BLaER1 treated with 17β-estradiol and CSF1 and Interleukin-3, amounts not matched to agents 10 nM and 100 nM (cell line): ENCODE data around the gene RASD2.
A peak's percentile ranks its signal among the peaks of the same experiment; 100 is the strongest.

Experiments
- H3K27ac ChIP-seq, 11 experiments: shearing (Covaris generic); formaldehyde crosslinking; 2 replicates each; pipeline ENCODE4 v1.8.1; 2022
- H3K27me3 ChIP-seq, 11 experiments: shearing (Covaris generic); formaldehyde crosslinking; 2 replicates each; pipeline ENCODE4 v1.8.1; 2022
- H3K36me3 ChIP-seq, 11 experiments: shearing (Covaris generic); formaldehyde crosslinking; 2 replicates each; pipeline ENCODE4 v1.8.1; 2022
- H3K4me1 ChIP-seq, 10 experiments: shearing (Covaris generic); formaldehyde crosslinking; 2 replicates each; pipeline ENCODE4 v1.8.1; 2022
- H3K4me2 ChIP-seq, 11 experiments: shearing (Covaris generic); formaldehyde crosslinking; 2 replicates each; pipeline ENCODE4 v1.8.1; 2022
- H3K4me3 ChIP-seq, 10 experiments: shearing (Covaris generic); formaldehyde crosslinking; 2 replicates each; pipeline ENCODE4 v1.8.1; 2022
- H3K9ac ChIP-seq, 11 experiments: shearing (Covaris generic); formaldehyde crosslinking; 2 replicates each; pipeline ENCODE4 v1.8.1; 2022
- H3K9me3 ChIP-seq, 11 experiments: shearing (Covaris generic); formaldehyde crosslinking; replicated peaks in 1 of 11; 2 replicates each; pipeline ENCODE4 v1.8.1; 2022
- H4K20me1 ChIP-seq, 11 experiments: shearing (Covaris generic); formaldehyde crosslinking; 2 replicates each; pipeline ENCODE4 v1.8.1; 2022
- Cebpa-rat ChIP-seq, 11 experiments: shearing (Covaris generic); IDR thresholded peaks; 2 replicates each; pipeline ENCODE4 v1.8.1; 2022

Gene RASD2

DNA sequence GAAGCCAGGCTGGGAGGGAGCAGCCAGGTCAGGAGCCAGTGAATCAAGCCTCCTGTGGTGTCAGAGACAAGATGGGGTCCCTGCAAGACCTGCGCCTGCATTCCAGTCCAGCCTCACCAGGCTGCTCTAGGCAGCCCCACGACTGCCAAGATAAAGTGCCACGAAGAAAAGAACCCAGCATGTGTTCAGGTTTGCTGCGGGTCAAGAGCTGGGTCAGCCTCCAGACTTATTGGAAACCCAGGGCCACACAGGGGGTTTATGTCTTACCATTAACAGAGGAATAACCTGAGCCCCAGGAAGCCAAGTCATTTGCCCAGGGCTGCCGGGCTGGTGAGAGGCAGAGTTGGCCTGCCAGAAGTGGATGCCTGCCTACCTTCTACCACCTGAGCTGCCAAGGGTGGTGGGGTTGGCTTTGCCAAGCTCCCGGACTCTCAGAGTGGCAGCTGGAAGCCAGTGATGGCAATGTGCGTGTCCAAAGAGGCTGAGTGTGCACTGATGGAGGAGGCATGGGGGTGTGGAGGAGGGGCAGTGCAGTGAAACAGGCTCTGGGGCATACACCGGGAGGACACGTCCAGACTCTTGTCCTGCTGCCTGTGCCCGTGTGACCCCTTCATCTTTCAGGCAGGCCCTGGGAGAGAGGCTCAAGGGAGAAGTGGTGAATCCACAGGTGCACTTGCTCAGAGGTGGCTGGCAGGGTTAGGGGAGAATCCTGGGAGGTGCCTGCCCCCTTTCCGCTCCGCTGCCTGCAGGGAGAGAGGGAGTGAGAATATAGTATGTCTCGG is 1.7 kb downstream of the RASD2 start:
- Histone ChIP-seq H3K9ac (no peak overlapping the region), H3K9me3 (no peaks in the 10 kb centered on the region), H3K27me3 (peaks cover 27 to 48% (median 33%) of the 10 kb centered on the region in 11 experiments), H4K20me1 (peaks cover 0 to 41% (median 5%) of the 10 kb centered on the region in 11 experiments; a peak in 12 of 22 replicates), H3K4me3 (no peak overlapping the region), H3K4me2 (peak overlapping the region in 8 of 11 experiments; percentile 42 to 96 (median 65); a peak in 15 of 22 replicates), H3K36me3 (no peaks in the 10 kb centered on the region), H3K4me1 (peaks cover 11 to 68% (median 54%) of the 10 kb centered on the region in 10 experiments), H3K27ac (no peak overlapping the region)
- TF ChIP-seq Cebpa-rat (IDR thresholded peaks at IDR 0.05), result no peak

DNA sequence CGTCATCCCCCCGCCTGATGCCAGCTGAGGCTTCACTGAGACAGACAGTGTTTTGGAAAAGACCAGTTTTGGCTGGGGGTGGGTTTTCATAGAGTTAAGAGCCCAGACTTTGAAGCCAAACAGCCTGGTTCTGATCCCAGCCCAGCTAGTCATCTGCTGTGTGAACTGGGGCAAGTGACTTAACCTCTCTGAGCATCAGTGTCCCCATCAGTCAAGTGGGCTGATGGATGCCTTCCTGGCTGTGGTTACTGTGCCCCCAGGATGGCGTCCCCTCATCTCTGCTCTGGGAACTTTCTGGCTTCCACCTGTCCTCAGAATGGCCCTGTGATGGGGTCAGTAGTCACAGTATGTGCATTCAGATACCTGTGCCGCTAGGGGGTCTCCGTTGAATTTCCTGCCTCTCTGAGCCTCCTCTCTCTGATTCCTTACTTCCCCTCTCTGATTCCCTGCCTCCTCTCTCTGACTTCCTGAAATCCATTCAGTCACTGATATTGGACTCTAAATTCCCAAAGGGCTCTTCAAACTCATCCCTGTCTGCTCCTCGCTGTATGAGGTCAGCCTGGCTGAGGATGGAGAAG is 2.4 kb downstream of the RASD2 start:
- peaks cover 8 to 66% (median 51%) of the 10 kb centered on the region in 10 experiments; a peak in 19 of 20 replicates for H3K4me1 ChIP-seq
- no peaks in the 10 kb centered on the region for H3K36me3 ChIP-seq
- TF ChIP-seq Cebpa-rat (IDR thresholded peaks at IDR 0.05), result no peak
- H4K20me1 ChIP-seq, result peaks cover 0 to 41% (median 5%) of the 10 kb centered on the region in 11 experiments; a peak in 12 of 22 replicates
- H3K9ac ChIP-seq, result no peak overlapping the region
- no peaks in the 10 kb centered on the region for H3K9me3 ChIP-seq
- peak overlapping the region in 8 of 11 experiments; percentile 42 to 96 (median 65); a peak in 16 of 22 replicates for H3K4me2 ChIP-seq
- H3K27ac ChIP-seq, result no peak overlapping the region
- H3K27me3 ChIP-seq, result peaks cover 27 to 48% (median 33%) of the 10 kb centered on the region in 11 experiments
- H3K4me3 ChIP-seq, result no peak overlapping the region

DNA sequence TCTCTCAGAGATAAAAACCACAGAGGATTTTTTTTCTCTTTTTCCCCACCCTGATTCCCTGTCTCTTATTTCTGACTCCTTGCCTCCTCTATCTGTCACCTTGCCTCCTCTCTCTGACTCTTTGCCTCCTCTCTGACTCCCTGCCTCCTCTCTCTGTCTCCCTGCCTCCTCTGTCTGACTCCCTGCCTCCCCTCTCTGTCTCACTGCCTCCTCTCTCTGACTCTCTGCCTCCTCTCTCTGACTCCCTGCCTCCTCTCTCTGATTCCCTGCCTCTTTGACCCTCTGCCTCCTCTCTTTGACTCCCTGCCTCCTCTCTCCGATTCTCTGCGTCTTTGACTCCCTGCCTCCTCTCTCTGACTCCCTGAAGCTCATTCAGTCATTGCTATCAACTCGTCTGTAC is 3.1 kb downstream of the RASD2 start:
- Histone ChIP-seq H3K4me2 (peak overlapping the region in 10 of 11 experiments; percentile 19 to 96 (median 57); a peak in 18 of 22 replicates), H3K4me1 (peaks cover 8 to 69% (median 57%) of the 10 kb centered on the region in 10 experiments; a peak in 19 of 20 replicates), H3K27me3 (peaks cover 27 to 48% (median 33%) of the 10 kb centered on the region in 11 experiments), H3K9me3 (no peaks in the 10 kb centered on the region), H4K20me1 (peaks cover 0 to 41% (median 5%) of the 10 kb centered on the region in 11 experiments; a peak in 12 of 22 replicates), H3K4me3 (no peak overlapping the region), H3K36me3 (no peaks in the 10 kb centered on the region), H3K9ac (peak overlapping the region in 3 of 11 experiments; percentile 0 to 31 (median 25); a peak in 2 of 22 replicates), H3K27ac (peak overlapping the region in 1 of 11 experiments; percentile 13; a peak in 1 of 22 replicates)
- no peak for TF ChIP-seq Cebpa-rat (IDR thresholded peaks at IDR 0.05)

DNA sequence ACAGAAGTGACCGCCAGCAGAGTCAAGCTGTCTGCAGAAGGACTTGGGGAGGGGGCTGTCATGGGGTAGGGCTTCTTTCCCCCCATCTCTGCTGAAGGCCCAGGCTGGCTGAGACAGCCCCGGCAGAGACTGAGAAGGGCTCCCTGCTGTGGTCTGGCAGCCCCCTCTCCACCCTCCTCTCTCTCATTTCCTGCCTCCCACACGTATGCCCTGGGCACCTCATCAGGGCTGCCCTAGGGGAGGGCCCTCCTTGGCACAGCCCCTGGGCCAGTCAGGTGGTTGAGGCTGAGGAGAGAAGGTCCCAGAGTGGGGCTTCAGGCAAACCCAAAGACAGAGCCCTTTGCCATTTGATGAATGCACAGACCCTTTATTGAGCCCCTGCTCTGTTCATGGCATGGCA is 3.6 kb downstream of the RASD2 start:
- no peak overlapping the region for H3K4me3 ChIP-seq
- no peaks in the 10 kb centered on the region for H3K9me3 ChIP-seq
- peaks cover 0 to 41% (median 5%) of the 10 kb centered on the region in 11 experiments; a peak in 12 of 22 replicates for H4K20me1 ChIP-seq
- H3K4me1 ChIP-seq, result peaks cover 8 to 69% (median 60%) of the 10 kb centered on the region in 10 experiments; a peak in 19 of 20 replicates
- peak overlapping the region in 1 of 11 experiments; percentile 13; a peak in 1 of 22 replicates for H3K27ac ChIP-seq
- peak overlapping the region in 10 of 11 experiments; percentile 19 to 96 (median 57); a peak in 17 of 22 replicates for H3K4me2 ChIP-seq
- peaks cover 27 to 51% (median 33%) of the 10 kb centered on the region in 11 experiments for H3K27me3 ChIP-seq
- TF ChIP-seq Cebpa-rat (IDR thresholded peaks at IDR 0.05), result no peak
- H3K9ac ChIP-seq, result peak overlapping the region in 3 of 11 experiments; percentile 0 to 31 (median 25); a peak in 2 of 22 replicates
- no peaks in the 10 kb centered on the region for H3K36me3 ChIP-seq

DNA sequence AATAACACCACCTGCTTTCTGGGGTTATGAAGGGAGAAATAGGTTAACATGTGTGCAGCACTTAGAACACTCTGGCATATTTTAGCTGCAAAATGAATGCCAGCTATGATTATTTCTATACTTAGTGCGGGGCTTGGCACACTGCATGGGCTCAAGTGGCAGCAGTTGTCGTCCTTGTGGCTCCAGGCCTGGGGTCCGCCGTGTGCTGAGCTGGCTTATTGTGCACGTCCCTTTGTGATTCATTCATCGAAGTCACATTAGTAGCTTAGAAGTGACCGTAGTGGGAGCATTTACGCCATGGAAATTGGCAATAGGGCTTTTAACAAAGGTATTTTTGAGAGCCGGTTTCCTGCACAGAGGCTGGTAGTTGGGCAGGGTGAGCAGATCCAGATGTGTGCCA is 4.2 kb downstream of the RASD2 start:
- no peaks in the 10 kb centered on the region for H3K9me3 ChIP-seq
- no peaks in the 10 kb centered on the region for H3K36me3 ChIP-seq
- no peak overlapping the region for H3K27ac ChIP-seq
- peaks cover 0 to 41% (median 5%) of the 10 kb centered on the region in 11 experiments; a peak in 12 of 22 replicates for H4K20me1 ChIP-seq
- no peak overlapping the region for H3K9ac ChIP-seq
- peaks cover 27 to 47% (median 33%) of the 10 kb centered on the region in 11 experiments for H3K27me3 ChIP-seq
- no peak for TF ChIP-seq Cebpa-rat (IDR thresholded peaks at IDR 0.05)
- peaks cover 5 to 69% (median 60%) of the 10 kb centered on the region in 10 experiments; a peak in 19 of 20 replicates for H3K4me1 ChIP-seq
- H3K4me2 ChIP-seq, result 0 out of 22 replicates have a peak overlapping the region, but pooled peaks of 1 of the 11 experiments have one; percentile 69
- H3K4me3 ChIP-seq, result no peak overlapping the region

DNA sequence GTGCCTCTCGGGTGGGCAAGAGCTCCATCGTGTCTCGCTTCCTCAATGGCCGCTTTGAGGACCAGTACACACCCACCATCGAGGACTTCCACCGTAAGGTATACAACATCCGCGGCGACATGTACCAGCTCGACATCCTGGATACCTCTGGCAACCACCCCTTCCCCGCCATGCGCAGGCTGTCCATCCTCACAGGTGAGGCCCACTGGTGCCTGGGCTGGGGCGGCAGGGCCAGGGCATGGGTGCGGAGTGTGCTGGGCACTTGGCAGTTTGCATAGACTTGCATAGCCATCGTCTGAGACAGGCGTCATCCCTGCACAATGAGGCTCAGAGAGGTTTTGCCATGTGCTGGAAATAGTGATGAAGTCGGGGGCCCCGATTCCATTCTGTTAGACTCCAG is 6.3 kb downstream of the RASD2 start:
- H3K9me3 ChIP-seq, result no peaks in the 10 kb centered on the region
- peaks cover 11 to 28% (median 16%) of the 10 kb centered on the region in 11 experiments for H3K27me3 ChIP-seq
- H3K4me3 ChIP-seq, result no peak overlapping the region
- no peaks in the 10 kb centered on the region for H3K36me3 ChIP-seq
- H3K9ac ChIP-seq, result no peak overlapping the region
- no peak for TF ChIP-seq Cebpa-rat (IDR thresholded peaks at IDR 0.05)
- H3K4me2 ChIP-seq, result no peak overlapping the region
- H3K27ac ChIP-seq, result no peak overlapping the region
- peaks cover 0 to 27% (median 3%) of the 10 kb centered on the region in 11 experiments; a peak in 6 of 22 replicates for H4K20me1 ChIP-seq
- peaks cover 4 to 69% (median 52%) of the 10 kb centered on the region in 10 experiments; a peak in 18 of 20 replicates for H3K4me1 ChIP-seq

DNA sequence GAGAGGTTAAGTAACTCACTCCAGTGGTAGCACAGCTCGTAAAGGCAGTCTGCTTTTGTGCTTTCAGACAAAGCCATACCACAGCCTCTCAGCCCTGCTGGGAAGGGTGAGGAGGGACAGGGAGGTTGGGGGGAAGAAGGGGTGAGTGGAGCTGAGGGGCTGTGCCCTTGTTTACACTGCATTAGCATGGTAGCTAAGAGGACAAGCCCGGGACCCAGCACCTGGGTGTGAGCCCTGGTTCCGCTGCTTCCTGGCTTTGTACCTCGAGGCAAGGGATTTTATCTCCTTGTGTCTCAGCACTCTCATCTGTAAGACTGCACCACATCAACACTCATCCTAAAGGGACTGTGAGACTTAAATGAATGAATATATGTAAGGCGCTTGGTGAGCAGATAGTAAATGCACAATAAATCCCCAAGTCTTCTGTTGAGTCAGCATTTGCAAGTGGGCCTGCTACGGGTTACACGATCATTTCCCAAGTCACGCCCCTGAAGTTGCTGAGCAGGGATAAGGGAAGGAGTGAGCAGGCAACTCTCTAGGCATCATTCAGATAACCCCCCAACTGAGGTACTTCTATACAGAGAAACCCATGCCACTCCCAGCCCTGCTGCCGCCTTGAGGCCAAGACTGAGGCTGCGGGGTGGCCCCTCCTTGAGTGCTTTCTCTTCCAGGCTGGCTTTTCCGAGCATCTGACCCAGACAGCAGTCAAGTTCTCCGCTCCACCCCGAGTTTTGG is 7.5 kb downstream of the RASD2 start:
- H3K27ac ChIP-seq, result no peak overlapping the region
- H3K36me3 ChIP-seq, result no peaks in the 10 kb centered on the region
- H3K9ac ChIP-seq, result no peak overlapping the region
- H3K4me1 ChIP-seq, result peaks cover 4 to 69% (median 53%) of the 10 kb centered on the region in 10 experiments; a peak in 18 of 20 replicates
- H3K4me3 ChIP-seq, result no peak overlapping the region
- H3K9me3 ChIP-seq, result no peaks in the 10 kb centered on the region
- no peak for TF ChIP-seq Cebpa-rat (IDR thresholded peaks at IDR 0.05)
- peaks cover 0 to 15% (median 0%) of the 10 kb centered on the region in 11 experiments; a peak in 3 of 22 replicates for H4K20me1 ChIP-seq
- peak overlapping the region in 10 of 11 experiments; percentile 12 to 73 (median 55); a peak in 19 of 22 replicates for H3K4me2 ChIP-seq
- H3K27me3 ChIP-seq, result peaks cover 0 to 16% (median 3%) of the 10 kb centered on the region in 11 experiments; a peak in 10 of 22 replicates

DNA sequence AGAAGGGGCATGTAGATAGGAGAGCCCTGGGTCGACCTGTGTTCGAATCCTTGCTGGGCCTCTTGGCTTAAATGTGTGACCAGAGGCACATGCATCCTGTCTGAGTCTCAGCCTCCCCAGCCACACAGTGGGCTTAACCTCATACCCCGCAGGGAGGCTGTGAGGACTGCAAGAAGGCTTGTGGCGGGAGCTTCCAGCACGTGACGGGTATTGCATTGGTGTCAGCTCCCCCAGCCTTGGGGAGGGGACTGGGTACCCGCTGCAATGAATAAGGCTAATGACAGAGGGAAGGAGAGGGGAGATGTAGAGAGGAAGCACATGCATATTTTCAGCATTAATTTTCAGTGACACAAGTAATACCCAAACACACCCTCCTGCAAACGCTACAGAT is 8.1 kb downstream of the RASD2 start:
- peaks cover 4 to 69% (median 53%) of the 10 kb centered on the region in 10 experiments; a peak in 18 of 20 replicates for H3K4me1 ChIP-seq
- 0 out of 22 replicates have a peak, but pooled peaks of 1 of the 11 experiments have one; percentile 20 for TF ChIP-seq Cebpa-rat (IDR thresholded peaks at IDR 0.05)
- H3K27ac ChIP-seq, result 0 out of 22 replicates have a peak overlapping the region, but pooled peaks of 1 of the 11 experiments have one; percentile 10
- H3K4me3 ChIP-seq, result no peak overlapping the region
- H3K9me3 ChIP-seq, result no peaks in the 10 kb centered on the region
- H3K4me2 ChIP-seq, result peak overlapping the region in 10 of 11 experiments; percentile 12 to 73 (median 55); a peak in 19 of 22 replicates
- no peaks in the 10 kb centered on the region for H3K36me3 ChIP-seq
- H3K27me3 ChIP-seq, result peaks cover 0 to 10% (median 0%) of the 10 kb centered on the region in 11 experiments; a peak in 2 of 22 replicates
- H4K20me1 ChIP-seq, result peaks cover 0 to 13% (median 0%) of the 10 kb centered on the region in 11 experiments; a peak in 4 of 22 replicates
- H3K9ac ChIP-seq, result peak overlapping the region in 1 of 11 experiments; percentile 9; a peak in 1 of 22 replicates
